ENCODE results near the gene MAP7.

GRCh38 chr6:136539967-136540652 is 10.1 kb downstream of the MAP7 start:
- TF ChIP-seq, protein P1, sequence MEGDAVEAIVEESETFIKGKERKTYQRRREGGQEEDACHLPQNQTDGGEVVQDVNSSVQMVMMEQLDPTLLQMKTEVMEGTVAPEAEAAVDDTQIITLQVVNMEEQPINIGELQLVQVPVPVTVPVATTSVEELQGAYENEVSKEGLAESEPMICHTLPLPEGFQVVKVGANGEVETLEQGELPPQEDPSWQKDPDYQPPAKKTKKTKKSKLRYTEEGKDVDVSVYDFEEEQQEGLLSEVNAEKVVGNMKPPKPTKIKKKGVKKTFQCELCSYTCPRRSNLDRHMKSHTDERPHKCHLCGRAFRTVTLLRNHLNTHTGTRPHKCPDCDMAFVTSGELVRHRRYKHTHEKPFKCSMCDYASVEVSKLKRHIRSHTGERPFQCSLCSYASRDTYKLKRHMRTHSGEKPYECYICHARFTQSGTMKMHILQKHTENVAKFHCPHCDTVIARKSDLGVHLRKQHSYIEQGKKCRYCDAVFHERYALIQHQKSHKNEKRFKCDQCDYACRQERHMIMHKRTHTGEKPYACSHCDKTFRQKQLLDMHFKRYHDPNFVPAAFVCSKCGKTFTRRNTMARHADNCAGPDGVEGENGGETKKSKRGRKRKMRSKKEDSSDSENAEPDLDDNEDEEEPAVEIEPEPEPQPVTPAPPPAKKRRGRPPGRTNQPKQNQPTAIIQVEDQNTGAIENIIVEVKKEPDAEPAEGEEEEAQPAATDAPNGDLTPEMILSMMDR (IDR thresholded peaks at IDR 0.05) = no peak
- no peak for TF ChIP-seq POLR2A (IDR thresholded peaks at IDR 0.05)

Data from esophagus squamous epithelium (tissue), 4 donors.